HCT116 (cell line): Measurements from ENCODE around the gene ERMARD. TPM values are rescaled to one million over a fixed set of nuclear protein-coding genes. Genes with fewer than 3 reads are reported as not detected.

Experiments
- ATAC-seq: fragments of 200-7000 bp; cut with Tn5 transposase; 2 replicates; pipeline ENCODE4 v1.9.1; 2020; ENCODE audit warnings: mild to moderate bottlenecking, moderate library complexity
- BruUV-seq: library from RNA; stranded (reverse); fragments of 400-500 nt; replicated peaks from 2 replicates; lab custom pipeline; 2021; lab: Mats Ljungman, UMichigan
- CTCF ChIA-PET: fragments of 300-600 bp; sonication (Branson Sonifier 250); formaldehyde crosslinking; loops from one replicate; lab custom pipeline; 2021; ENCODE audit warnings: antibody characterized with exemption; lab: Charles Lee
- POLR2A ChIA-PET: fragments of 300-600, 350-600 bp; sonication (Branson Sonifier 250); formaldehyde crosslinking; loops from one replicate; lab custom pipeline; 2021; ENCODE audit warnings: antibody characterized with exemption; lab: Charles Lee
- RAD21 ChIA-PET, 2 experiments: fragments of 300-600 bp; sonication (Branson Sonifier 250); formaldehyde crosslinking; loops; one replicate each; lab custom pipeline; 2023; ENCODE audit warnings: low total read pairs in 2 of 2; ENCODE audit not compliant: uncharacterized antibody in 2 of 2, unreplicated experiment in 2 of 2, low non-redundant PET in 1 of 2; lab: Charles Lee
- DNase-seq: peaks from one replicate; pipeline ENCODE4 v3.0.0-alpha.2; 2010; ENCODE audit warnings: low read depth, low spot score
- H2AFZ ChIP-seq: fragments of 200-600 bp; shearing (Covaris generic), sonication (generic); 2 replicates; pipeline ENCODE4 v1.6.1; 2017; ENCODE audit warnings: low read depth, mixed run types, mixed read lengths, antibody characterized with exemption, low read length; ENCODE audit not compliant: poor library complexity, severe bottlenecking
- H3K27ac ChIP-seq: 2 replicates; pipeline ENCODE4 v1.5.1; 2012; ENCODE audit warnings: low read depth, low read length
- H3K27me3 ChIP-seq: fragments of 200-600 bp; sonication (generic); 2 replicates; pipeline ENCODE4 v1.6.1; 2016; ENCODE audit warnings: mixed run types, low read length, mixed read lengths; ENCODE audit not compliant: insufficient read depth
- H3K36me3 ChIP-seq, 2 experiments: fragments of 200-500 bp in 1 of 2; fragments of 200-600 bp in 1 of 2; sonication (Bioruptor generic) in 1 of 2; sonication (generic) in 1 of 2; 2 replicates each; pipeline versions ENCODE4 v1.5.1 to v1.6.1; 2014 to 2016; ENCODE audit warnings: low read length in 2 of 2, inconsistent platforms in 1 of 2, mixed read lengths in 1 of 2, mixed run types in 1 of 2; ENCODE audit not compliant: insufficient read depth in 2 of 2, control insufficient read depth in 1 of 2
- H3K4me1 ChIP-seq, 2 experiments: fragments of 200-600 bp in 1 of 2; sonication (generic) in 1 of 2; 2 replicates each; pipeline versions ENCODE4 v1.5.1 to v1.6.1; 2012 to 2017; ENCODE audit warnings: low read length in 2 of 2, inconsistent platforms in 1 of 2, mild to moderate bottlenecking in 1 of 2, mixed read lengths in 1 of 2, mixed run types in 1 of 2, moderate library complexity in 1 of 2; ENCODE audit not compliant: insufficient read depth in 2 of 2, control insufficient read depth in 1 of 2
- H3K4me2 ChIP-seq: fragments of 200-600 bp; sonication (generic); 2 replicates; pipeline ENCODE4 v1.6.1; 2017; ENCODE audit warnings: mixed run types, low read length, mixed read lengths
- H3K4me3 ChIP-seq, 2 experiments: fragments of 200-600 bp in 1 of 2; sonication (generic) in 1 of 2; replicated peaks in 1 of 2; 2 replicates each; pipeline ENCODE4 v1.5.1; 2011 to 2016; ENCODE audit warnings: low read length in 2 of 2, control low read depth in 1 of 2, low read depth in 1 of 2, mild to moderate bottlenecking in 1 of 2, mixed read lengths in 1 of 2, mixed run types in 1 of 2
- H3K79me2 ChIP-seq: fragments of 200-600 bp; sonication (generic); 2 replicates; pipeline ENCODE4 v1.6.1; 2017; ENCODE audit warnings: mild to moderate bottlenecking, mixed run types, low read length, moderate library complexity, mixed read lengths; ENCODE audit not compliant: insufficient read depth
- H3K9ac ChIP-seq: fragments of 200-600 bp; sonication (generic); 2 replicates; pipeline ENCODE4 v1.6.1; 2016; ENCODE audit warnings: low read length, mixed read lengths
- H3K9me2 ChIP-seq: fragments of 200-600 bp; sonication (generic), shearing (Covaris generic); 2 replicates; pipeline ENCODE4 v1.6.1; 2017; ENCODE audit warnings: mixed run types, mild to moderate bottlenecking, moderate library complexity; ENCODE audit not compliant: insufficient read depth
- H3K9me3 ChIP-seq, 2 experiments: fragments of 200-500 bp in 1 of 2; fragments of 200-600 bp in 1 of 2; sonication (Bioruptor generic) in 1 of 2; sonication (generic) in 1 of 2; 2 replicates each; pipeline ENCODE4 v1.6.1; 2014 to 2017; ENCODE audit warnings: low read length in 2 of 2, mixed read lengths in 2 of 2, inconsistent platforms in 1 of 2, low read depth in 1 of 2, mild to moderate bottlenecking in 1 of 2, mixed run types in 1 of 2, moderate library complexity in 1 of 2; ENCODE audit not compliant: control insufficient read depth in 1 of 2, insufficient read depth in 1 of 2
- H4K20me1 ChIP-seq: fragments of 200-600 bp; sonication (generic), shearing (Covaris generic); 2 replicates; pipeline ENCODE4 v1.6.1; 2017; ENCODE audit warnings: mixed run types, mild to moderate bottlenecking, moderate library complexity; ENCODE audit not compliant: insufficient read depth
- ATF3 ChIP-seq: IDR thresholded peaks from 2 replicates; pipeline ENCODE4 v1.6.1; 2012
- CBX3 ChIP-seq: IDR thresholded peaks from 2 replicates; pipeline ENCODE4 v1.6.1; 2012; ENCODE audit warnings: low read depth
- CEBPB ChIP-seq: IDR thresholded peaks from 2 replicates; pipeline ENCODE4 v1.6.1; 2012; ENCODE audit warnings: low read depth
- EGR1 ChIP-seq: IDR thresholded peaks from 2 replicates; pipeline ENCODE4 v1.6.1; 2012; ENCODE audit warnings: low read depth
- ELF1 ChIP-seq: IDR thresholded peaks from 2 replicates; pipeline ENCODE4 v1.6.1; 2012; ENCODE audit warnings: low read depth, borderline replicate concordance
- FOSL1 ChIP-seq: IDR thresholded peaks from 2 replicates; pipeline ENCODE4 v1.6.1; 2012; ENCODE audit warnings: low read depth
- JUND ChIP-seq: IDR thresholded peaks from 2 replicates; pipeline ENCODE4 v1.6.1; 2012
- POLR2A ChIP-seq: IDR thresholded peaks from 2 replicates; pipeline ENCODE4 v1.7.0; 2011; ENCODE audit warnings: borderline replicate concordance; ENCODE audit not compliant: insufficient read depth, insufficient read length; ENCODE audit errors: extremely low read depth
- POLR2AphosphoS5 ChIP-seq: IDR thresholded peaks from 2 replicates; pipeline ENCODE4 v1.6.1; 2011; ENCODE audit warnings: mild to moderate bottlenecking, low read depth, low read length, moderate library complexity
- SIN3A ChIP-seq: IDR thresholded peaks from 2 replicates; pipeline ENCODE4 v1.6.1; 2012; ENCODE audit warnings: low read depth
- YY1 ChIP-seq: IDR thresholded peaks from 2 replicates; pipeline ENCODE4 v1.6.1; 2011; ENCODE audit warnings: low read length, low read depth, moderate library complexity, mild to moderate bottlenecking; ENCODE audit not compliant: insufficient replicate concordance; ENCODE audit errors: extremely low read depth
- ZFX ChIP-seq: fragments of 450-650 bp; IDR thresholded peaks from 2 replicates; pipeline ENCODE4 v1.6.1; 2017
- intact Hi-C: fragments of 100-400 bp; cut with micrococcal nuclease; formaldehyde crosslinking; loops from 2 replicates; pipeline ENCODE4 v1.10.0; 2022
- total RNA-seq: library from RNA; stranded (reverse); gene quantifications from one replicate; pipeline ENCODE4 v1.2.1, GENCODE V29; 2021; ENCODE audit not compliant: unreplicated experiment

ERMARD gene
- total RNA-seq, 1 experiment from 2014 or later: 24.7 TPM

GRCh38 chr6:169811072-169811471 is 59.6 kb downstream of the ERMARD start:
- peaks cover 5 to 14% of the 10 kb centered on the region in 2 experiments; a peak in 3 of 4 replicates for H3K4me1 ChIP-seq
- DNase-seq (no peak), ATAC-seq (no peak)
- POLR2A ChIA-PET: no interaction called here
- H2AFZ ChIP-seq: no peak overlapping the region
- CTCF ChIA-PET: no interaction called here
- RAD21 ChIA-PET: no interaction called here
- no peaks in the 10 kb centered on the region for H3K9me2 ChIP-seq
- H3K4me2 ChIP-seq: no peak overlapping the region
- BruUV-seq: no TSS peak
- peaks cover 2 to 3% of the 10 kb centered on the region in 2 experiments; a peak in 2 of 4 replicates for H3K9me3 ChIP-seq
- no peak overlapping the region for H3K27ac ChIP-seq
- no peaks in the 10 kb centered on the region for H3K27me3 ChIP-seq
- H3K79me2 ChIP-seq: no peaks in the 10 kb centered on the region
- no peaks in the 10 kb centered on the region for H4K20me1 ChIP-seq
- no peak overlapping the region for H3K9ac ChIP-seq
- H3K36me3 ChIP-seq: no peaks in the 10 kb centered on the region
- no peak overlapping the region for H3K4me3 ChIP-seq
- TF ChIP-seq SIN3A (no peak), POLR2A (no peak), YY1 (no peak), ATF3 (no peak), CBX3 (no peak)
- intact Hi-C loops: no loop called here

GRCh38 chr6:169811521-169812256 is 60.3 kb downstream of the ERMARD start:
- Histone ChIP-seq H3K9ac (no peak overlapping the region), H3K4me3 (no peak overlapping the region), H4K20me1 (no peaks in the 10 kb centered on the region), H3K9me3 (peaks cover 4 to 6% of the 10 kb centered on the region in 2 experiments; a peak in 2 of 4 replicates), H3K36me3 (no peaks in the 10 kb centered on the region), H3K9me2 (no peaks in the 10 kb centered on the region), H3K79me2 (no peaks in the 10 kb centered on the region), H2AFZ (no peak overlapping the region), H3K4me2 (no peak overlapping the region), H3K4me1 (peaks cover 5 to 14% of the 10 kb centered on the region in 2 experiments; a peak in 3 of 4 replicates), H3K27me3 (no peaks in the 10 kb centered on the region), H3K27ac (no peak overlapping the region)
- no peak for ATAC-seq
- ChIA-PET CTCF (interaction anchor here (1.2 kb wide), 1 partner anchor 20 kb away, joined by 3 read pairs; no protein-coding TSS in a partner anchor), POLR2A (no interaction called here), RAD21 (no interaction called here)
- intact Hi-C loops: no loop called here
- no TSS peak for BruUV-seq
- TF ChIP-seq EGR1 (no peak), CEBPB (no peak), POLR2AphosphoS5 (no peak), FOSL1 (no peak), JUND (no peak), YY1 (no peak), ELF1 (no peak), ZFX (no peak), SIN3A (no peak)
- DNase-seq: no peak
